NCI-H1694 treated with DMSO at 0.1 percent for 48 hours (cell line): Measurements from ENCODE around the gene THBS2.

Experiments used
- DNase-seq: peaks from one replicate; lab custom pipeline; 2025; lab: John Stamatoyannopoulos, UW

Gene THBS2

DNA sequence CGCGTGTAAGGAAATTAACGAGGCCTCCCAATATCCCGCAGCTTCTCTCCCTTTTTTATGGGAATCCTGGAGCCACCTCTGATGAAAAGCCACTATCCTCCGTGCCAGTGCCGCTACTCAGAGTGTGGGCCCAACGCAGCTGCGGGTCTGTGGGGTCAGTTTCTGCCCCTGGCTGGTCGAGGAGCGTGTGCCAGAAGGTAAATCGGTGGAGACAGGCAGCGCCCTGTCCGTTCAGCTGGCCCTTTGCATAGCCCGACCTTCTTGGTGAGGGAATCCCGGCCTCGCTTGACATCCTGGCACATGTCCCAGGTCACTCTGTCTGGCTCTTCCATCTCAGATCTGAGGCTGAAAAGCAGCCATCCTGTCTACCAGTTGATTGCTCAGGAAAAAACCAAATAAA, 4.6 kb downstream of the THBS2 start:
- DNase-seq, result no peak

DNA sequence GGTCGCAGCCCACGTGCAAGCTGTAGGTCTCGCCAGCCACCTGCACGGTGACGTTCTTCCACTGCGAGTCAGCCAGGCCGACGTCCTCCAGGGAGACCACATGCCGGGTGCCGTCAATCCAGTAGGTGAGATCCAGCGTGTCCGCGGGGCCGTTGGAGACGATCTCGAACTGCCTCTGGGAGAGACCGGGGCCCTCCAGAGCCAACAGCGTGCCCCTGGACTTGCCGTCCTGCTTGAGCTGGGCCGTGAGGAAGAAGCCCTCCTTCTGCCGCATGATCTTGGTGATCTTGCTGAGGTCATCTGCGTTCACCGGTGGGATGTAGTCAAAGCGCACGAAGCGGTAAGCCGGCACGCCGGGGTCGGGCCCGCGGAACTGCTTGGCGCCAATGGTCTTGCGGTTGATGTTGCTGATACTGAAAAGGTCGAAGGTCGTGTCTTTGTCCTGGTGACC, 5.1 kb downstream of the THBS2 start:
- no peak for DNase-seq

DNA sequence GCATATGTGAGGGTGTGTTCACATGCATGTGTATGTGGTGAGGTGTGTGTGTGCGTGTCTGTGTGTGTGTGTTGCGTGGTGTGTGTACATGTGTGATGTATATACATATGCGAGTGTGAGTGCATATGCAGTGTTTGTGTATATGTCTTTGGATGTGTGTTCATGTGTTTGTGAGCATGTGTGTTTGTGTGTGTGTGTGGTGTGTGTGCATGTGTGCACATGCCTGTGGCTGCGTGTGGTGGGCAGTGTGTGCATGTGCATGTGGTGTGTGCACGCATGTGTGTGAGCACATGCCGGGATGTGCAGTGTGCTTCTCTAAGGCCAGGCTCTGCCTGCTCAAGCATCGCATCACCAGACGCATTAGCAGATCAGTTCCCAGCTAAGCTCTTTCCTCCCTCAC, 5.7 kb downstream of the THBS2 start:
- no peak for DNase-seq

DNA sequence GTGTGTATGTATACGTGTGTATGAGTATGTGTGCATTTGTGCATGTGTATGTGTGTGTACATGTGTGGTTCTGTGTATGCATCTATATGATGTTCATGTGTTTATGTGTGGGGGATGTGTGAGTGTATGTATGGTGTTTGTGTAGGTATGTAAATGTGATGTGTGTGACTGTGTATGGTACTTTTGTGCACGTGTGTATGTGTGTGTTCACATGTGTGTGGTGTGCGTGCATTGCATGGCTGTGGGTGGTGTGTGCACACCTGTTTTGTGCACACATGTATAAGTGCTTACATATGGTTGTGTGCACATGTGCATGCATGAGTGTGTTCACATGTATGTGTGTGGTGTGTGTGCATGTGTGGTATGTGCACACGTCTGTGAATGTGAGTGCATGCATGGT, 6.2 kb downstream of the THBS2 start:
- no peak for DNase-seq

DNA sequence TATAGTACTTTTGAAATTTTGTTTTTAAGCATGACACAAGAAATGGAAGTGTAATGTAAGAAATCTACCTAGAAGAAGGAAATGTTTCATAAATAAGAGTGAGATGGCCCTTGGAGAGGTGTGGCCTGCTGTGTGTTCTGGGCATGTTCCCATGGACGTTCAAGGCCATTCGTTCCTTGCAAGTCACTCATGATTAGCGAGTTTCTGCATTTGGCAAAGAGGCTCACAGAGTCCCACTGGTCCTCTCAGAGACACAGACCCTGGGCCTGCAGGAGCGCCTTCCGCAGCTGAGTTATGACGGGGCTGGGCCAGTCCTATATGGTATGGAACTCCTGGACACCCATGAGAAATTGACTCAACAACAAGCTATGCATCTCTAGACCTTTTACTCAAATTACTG, 7.2 kb downstream of the THBS2 start:
- no peak for DNase-seq

DNA sequence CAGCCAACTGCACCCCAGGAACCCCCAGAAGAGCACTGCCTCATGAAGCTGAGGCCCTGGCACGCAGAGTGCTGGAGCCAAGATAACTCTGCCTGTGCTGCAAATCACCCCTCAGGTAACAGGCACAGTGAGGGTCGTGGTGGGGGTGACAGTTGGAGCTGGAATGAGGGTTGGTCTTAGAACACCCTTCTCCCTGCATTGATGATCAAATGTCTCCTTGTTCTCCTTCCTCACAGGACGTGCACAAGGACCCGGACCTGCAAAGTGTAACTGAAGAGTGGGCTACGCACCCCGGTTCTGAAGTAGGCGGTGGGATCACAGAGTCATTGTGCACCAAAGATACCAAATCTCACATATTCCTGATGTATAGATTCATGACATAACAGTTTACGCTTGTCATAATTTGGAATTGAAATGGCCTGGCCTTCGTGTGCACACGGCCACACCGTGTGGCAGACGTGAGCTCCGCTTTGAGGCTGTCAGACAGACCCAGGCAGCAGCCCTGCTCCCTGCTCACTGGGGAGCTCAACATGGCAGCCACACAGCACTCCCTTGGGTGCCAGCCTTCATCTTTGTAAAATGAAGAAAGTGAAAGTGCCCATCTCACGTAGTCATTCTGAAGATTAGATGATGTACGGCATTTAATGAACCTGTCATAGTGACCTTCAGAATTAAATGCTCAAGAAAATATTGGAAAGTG, 8.8 kb downstream of the THBS2 start:
- DNase-seq, result no peak

DNA sequence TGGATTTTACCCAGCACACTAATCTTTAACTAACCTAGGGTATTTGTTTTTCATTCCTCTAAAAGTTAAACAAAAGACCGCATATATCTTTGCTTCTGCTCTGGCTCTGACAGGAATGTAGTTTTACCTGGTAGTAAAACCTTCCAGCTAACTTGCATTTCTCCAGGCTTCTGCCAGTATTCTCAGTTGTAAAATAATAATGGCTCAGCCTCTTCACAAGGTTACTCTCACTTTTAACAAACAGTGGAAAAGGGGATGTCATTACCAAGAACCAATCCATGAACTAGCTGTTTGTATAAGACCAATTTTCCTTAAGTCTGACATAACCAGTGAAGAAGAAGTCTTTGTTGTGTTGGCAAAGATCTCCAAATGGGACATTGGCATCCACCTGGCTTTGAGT, 10.0 kb downstream of the THBS2 start:
- no peak for DNase-seq

DNA sequence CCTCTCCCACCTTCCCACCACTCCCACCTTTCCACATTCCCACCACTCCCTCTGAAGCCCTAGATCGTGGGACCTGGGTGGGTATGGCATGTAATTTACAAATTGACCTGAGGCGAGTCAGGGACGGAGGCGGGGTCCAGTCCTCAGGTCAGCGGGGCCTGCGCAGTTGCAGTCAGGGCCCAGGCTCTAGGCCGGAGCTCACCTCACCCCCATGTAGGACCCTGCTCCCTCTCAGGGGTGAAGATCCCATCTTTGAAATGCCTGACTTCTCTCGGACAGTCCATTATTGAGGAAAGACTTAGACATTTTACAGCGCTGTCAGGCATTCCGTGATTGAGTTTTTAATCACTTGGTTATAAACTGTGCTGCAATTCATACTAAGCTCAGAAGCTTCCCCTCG, 10.5 kb downstream of the THBS2 start:
- no peak for DNase-seq

DNA sequence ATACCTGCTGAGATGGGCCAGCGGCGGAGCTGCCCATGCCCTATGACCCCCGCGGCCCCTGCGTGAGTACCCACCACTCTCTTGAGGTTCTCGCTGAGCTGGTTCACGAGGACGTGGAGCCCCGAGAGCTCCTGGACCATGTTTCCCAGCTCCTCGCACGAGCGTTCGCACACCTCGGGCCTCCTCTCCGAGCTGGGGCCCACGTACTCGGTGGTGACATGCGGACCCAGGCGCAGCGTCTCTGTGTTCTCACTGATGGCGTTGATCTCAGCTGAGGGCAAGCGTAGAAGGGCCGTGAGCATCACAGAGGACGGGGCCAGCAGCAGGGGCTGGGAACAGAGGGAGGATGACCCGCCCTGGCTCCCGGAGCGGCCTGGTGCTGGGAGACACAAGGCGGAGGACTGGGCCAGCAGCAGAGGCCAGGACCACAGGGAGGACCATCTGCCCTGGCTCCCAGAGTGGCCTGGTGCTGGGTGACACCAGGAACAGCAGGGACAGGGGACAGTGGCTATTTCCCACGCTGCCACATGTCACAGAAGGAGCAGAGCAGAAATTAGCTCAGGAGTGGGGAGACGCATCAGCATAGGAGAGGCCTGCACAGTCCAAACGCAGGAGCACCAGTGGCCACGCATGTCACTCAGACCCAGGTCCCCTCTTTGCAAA, 11.8 kb downstream of the THBS2 start:
- no peak for DNase-seq

DNA sequence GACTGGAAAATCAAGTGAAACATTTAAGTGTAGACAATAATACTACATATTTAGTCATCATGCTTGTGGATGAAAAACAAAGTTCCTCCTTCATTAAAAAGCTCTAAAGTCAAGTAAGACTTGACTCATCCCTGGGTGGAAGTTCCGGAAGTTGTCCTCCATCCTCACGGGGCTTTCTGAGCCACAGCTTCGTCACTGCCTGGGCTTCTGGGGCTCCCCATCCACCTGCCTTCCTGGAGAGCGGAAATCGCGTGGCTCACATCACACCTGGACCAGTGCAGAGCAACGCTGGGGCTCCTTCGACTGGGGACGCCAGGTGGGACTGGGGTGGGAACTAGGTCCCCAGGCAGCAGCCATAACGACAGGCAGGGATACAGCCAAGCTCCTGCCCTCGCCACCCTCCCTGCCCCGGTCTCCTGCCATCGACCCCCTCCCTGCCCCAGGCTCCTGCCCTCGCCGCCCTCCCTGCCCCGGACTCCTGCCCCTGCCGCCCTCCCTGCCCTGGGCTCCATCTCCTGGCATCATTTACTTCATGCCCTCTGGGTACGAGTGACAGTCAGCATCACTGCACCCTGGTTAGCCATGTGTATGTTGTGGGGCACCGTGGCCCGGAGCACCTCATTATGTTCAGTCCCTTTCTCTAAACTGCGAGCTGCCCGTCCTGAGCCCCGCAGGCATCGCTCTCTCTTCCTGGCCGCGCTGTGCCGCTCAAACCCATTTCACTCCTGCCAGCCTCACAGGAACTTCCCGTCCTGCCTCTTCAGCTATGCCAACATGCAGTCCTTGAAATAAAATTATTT, 12.9 kb downstream of the THBS2 start:
- no peak for DNase-seq

DNA sequence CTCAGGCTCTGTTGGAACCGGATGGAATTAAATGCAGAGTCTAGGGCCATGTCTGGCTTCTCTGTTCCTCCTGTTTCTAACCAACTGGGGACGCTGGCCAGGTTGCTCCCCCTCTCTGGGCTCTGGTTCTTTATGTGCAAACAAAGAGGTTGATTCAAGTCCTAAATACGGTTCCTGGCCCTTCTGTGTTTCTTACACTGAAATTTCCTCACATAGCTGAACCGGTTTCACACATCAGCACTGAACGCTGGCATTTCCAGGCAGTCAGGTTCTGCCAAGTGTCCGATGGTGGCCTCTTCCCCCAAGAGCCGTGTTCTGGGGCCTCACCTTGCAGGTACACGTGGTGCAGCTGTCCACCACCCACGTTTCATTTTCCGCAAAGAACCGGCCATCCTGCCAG, 13.5 kb downstream of the THBS2 start:
- no peak for DNase-seq

DNA sequence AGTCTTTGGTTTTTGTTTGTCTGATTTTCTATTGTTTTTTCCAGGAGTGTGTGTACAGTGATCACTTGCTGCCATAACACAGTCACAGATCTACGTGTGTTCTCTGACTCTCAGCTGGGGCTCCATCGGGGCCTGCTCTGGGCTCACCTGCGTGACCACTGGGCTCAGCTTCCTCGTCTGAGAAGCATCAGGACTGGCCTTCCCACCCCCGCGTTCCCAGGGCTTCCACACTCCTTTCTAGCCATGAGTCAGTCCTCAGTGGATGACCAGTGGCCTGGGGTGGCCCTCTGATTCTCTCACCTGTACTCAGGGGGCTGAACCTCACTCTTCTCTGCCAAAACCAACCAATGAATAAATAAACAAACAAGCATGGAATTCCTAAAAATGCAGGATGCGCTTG, 14.5 kb downstream of the THBS2 start:
- DNase-seq, result no peak

DNA sequence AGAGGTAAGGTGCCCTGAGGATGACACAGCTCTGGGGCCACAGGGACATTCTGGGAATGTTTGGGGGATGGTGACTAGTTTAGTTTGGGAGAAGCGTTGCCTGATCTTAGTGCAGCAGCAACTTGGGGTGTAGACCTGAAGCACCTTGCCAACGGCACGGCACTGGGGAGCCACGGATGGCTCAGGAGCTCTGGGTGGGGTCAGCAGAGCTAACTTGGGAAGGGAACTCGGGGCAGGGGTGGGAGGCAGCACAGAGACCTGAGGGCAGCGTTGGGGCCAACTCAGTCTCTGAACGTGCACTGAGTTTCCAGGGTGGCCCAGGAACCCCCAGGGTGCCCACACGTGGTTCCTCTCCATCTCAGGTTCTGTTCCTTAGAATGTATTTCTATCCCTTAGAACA, 14.9 kb downstream of the THBS2 start:
- DNase-seq, result no peak

DNA sequence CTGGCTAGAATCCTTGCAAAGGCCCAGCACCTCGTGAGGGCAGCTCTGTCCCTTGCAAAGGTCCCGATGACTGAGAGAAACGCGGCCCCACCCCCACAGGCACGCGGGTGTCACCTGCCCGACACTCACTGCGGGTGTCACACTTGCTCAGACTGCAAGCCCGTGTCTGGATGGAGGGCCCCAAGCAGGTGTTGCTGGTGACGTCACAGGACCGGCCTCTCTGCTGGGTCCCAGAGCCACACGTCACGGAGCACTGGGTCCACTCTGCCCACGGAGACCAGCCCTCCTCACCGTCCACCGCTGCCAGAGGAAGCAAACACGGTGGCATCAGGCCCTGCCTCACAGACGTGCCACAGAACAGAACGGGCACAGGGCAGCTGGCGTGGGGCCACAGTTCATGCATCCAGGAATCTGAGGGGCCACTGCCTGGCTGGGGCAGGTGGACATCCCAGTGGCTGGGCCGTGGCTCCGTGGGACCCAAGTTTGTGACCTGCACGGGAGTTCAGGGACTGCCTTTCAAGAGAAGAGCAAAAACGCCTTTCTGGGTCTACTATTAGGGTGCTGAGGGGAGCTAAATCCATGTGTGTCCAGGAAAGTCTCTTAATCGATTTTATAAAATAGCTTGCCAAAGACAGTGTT, 16.0 kb downstream of the THBS2 start:
- DNase-seq, result no peak

DNA sequence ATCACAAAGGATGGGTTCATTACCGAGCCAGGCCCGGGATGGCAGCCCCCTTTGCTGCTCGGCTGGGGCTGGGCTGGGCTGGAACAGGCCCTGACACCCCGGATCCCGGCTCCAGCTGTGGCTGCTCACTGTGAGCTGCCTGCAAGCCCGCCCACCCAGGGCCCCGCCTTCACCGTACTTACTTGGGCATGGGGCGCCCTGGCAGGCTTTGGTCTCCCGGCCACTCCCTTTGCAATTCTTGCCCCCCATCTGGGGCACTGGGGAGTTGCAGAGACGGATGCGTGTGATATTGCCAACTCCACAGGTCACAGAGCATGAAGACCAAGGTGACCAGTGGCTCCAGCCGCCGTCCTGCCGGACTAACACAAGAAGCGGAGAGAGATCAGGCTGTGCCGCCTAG, 16.7 kb downstream of the THBS2 start:
- DNase-seq, result no peak

DNA sequence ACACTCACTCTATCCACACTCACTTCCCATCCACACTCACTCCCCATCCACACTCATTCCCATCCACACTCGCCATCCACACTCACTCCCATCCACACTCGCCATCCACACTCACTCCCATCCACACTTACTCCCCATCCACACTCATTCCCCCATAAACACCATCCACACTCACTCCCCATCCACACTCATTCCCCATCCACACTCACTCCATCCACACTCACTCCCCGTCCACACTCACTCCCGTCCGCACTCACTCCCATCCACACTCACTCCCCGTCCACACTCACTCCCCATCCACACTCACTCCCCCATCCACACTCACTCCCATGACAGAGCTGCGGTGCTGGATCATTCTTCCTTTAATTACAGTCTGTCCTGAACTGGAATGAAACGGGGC, 17.1 kb downstream of the THBS2 start:
- DNase-seq, result no peak

DNA sequence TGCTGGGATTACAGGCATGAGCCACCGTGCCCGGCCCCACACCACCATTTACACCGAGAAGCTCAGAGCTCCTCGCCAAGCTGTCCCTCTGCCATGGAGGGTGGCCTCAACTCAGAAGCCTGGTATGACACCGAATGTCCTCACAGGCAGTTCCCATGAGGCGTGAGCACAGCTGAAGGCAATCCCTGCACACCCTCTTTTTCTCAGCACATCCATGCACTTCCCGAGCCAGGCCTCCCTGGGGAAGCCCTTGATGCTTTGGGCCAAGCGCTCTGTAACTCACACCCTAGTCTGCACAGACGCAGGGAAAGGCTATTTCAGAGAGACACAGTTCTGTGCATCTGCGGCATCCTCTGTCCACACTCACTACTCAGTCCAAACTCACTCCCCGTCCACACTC, 18.4 kb downstream of the THBS2 start:
- DNase-seq, result no peak

DNA sequence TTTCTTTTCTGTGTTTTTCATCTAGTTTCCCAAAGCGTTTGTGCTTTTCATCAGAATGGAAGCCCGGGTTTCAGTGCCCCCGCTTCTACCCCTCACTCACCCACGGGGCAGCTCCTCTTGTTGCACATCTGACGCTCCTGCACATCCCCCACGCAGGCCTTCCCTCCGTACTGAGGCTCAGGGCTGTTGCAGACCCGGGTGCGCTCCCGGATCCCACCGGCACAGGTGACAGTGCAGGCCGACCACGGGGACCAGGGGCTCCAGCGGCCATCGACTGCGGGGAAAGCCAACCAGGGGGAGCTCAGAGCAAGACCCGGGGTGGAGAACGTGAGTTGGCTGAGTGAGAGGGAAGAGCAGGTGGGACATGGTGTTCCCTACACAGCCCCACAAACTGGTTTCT, 19.0 kb downstream of the THBS2 start:
- DNase-seq, result no peak

DNA sequence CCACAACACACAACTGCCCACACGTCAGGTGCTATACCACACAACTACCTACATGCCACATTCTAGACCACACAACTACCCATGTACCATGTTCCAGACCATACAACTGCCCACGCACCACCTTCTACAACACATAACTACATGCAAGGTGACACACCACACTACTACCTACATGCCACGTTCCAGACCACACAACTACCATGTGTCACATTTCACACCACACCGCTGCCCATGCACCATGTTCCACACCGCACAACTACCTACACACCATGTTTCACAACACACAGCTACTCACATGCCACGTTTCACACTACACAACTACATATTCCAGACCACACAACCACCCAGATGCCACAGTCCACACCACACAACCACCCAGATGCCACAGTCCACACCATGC, 19.8 kb downstream of the THBS2 start:
- no peak for DNase-seq

DNA sequence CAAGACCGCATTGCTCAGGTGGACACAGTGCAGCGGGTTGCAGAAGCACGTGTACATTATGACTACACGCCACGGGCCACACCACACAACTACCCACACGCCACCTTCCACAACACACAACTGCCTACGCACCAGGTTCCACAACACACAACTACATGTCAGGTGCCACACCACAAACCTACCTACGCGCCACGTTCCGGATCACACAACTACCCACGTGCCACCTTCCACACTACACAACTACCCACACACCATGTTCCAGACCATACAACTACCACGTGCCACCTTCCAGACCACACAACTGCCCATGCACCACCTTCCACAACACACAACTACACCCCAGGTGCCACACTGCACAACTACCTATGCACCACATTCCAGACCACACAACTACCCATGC, 20.5 kb downstream of the THBS2 start:
- DNase-seq, result no peak

DNA sequence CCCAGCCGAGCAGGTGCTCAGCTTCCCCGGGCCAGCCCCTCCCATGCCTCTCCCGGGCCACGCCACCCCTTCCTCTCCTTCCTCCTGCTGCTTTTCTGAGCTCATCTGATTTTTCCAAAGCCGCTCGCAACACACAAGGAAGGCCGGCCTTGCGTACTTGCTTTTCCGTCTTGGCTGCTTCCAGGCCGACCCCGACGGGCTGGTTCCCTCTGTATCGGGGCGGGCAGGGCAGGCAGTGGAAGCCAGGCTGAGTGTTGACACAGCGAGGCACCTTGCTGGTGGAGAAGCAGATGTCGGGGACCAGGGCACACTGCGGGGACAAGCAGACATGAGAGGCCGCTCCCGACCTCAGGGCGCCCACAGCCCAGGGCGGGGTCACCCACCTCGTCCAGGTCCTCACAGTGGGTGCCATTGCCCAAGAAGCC, 21.1 kb downstream of the THBS2 start:
- DNase-seq, result no peak

DNA sequence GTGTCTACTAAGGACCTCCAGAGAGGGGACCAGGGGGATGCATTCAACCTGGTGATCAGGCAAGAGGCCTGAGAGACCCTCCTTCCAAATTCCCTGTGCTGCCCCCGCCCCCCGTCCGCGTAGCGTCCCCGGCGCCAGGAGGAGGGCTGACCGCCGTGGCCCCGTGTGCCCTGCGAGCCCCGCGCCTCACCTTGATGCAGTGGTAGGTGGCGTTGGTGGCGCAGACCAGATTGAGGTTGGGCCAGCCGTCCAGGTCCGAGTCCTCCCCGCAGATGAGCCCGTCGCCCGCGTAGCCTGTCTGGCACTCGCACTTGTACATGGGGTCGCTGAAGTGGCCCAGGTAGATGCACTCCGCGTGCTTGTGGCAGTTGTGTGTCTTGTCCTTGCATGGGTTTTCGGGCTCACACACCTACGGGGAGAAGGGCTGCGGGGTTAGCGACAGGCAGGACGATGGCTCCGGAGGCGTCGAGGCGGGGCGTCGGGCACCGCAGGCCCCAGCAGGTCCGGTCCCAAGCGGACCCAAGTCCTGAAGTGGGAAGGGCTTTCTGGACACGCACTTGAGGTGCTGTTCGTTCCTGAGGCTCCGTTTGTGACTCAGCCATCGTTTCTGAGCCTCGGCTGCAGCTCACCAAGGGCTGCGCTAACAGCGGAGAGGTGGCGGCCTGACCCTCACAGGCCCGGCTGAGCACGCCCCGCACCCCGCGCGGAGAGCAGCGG, 21.7 kb downstream of the THBS2 start:
- no peak for DNase-seq
